HepG2 (cell line): ENCODE measurements around the gene CLIC3. TPM values are rescaled to one million over a fixed set of nuclear protein-coding genes. Genes with fewer than 3 reads are reported as not detected.

Experiments
- HNRNPL ChIP-seq: fragments of 200-400 bp; formaldehyde crosslinking; IDR thresholded peaks from 2 replicates; pipeline ENCODE4 v1.6.1; 2017; ENCODE audit warnings: mild to moderate bottlenecking, low read depth, low read length
- KDM4B ChIP-seq: sonication (generic); formaldehyde crosslinking; IDR thresholded peaks from 2 replicates; pipeline ENCODE4 v1.4.0; 2020; ENCODE audit warnings: missing genetic modification reagents
- MIER3 ChIP-seq: IDR thresholded peaks from 2 replicates; pipeline ENCODE4 v1.6.1; 2016; ENCODE audit warnings: missing compliant biosample characterization, borderline replicate concordance
- NKX3-1 ChIP-seq: sonication (generic); formaldehyde crosslinking; IDR thresholded peaks from 2 replicates; pipeline ENCODE4 v1.5.0; 2020; ENCODE audit warnings: missing genetic modification reagents
- SETDB1 ChIP-seq: sonication (generic); formaldehyde crosslinking; IDR thresholded peaks from 2 replicates; pipeline ENCODE4 v1.5.1; 2020; ENCODE audit warnings: missing genetic modification reagents, mild to moderate bottlenecking, borderline replicate concordance
- SIN3A ChIP-seq: IDR thresholded peaks from 2 replicates; pipeline ENCODE4 v1.6.1; 2011; ENCODE audit warnings: low read depth, mild to moderate bottlenecking, control low read depth, low read length, borderline replicate concordance
- STAG1 ChIP-seq: sonication (generic); formaldehyde crosslinking; IDR thresholded peaks from 2 replicates; pipeline ENCODE4 v1.4.0; 2020; ENCODE audit warnings: missing genetic modification reagents
- TBL1XR1 ChIP-seq: fragments of 150-350 bp; IDR thresholded peaks from 2 replicates; pipeline ENCODE4 v1.6.1; 2014; ENCODE audit warnings: borderline replicate concordance, low read length; ENCODE audit not compliant: partially characterized antibody
- ZC3H4 ChIP-seq: sonication (generic); formaldehyde crosslinking; IDR thresholded peaks from 2 replicates; pipeline ENCODE4 v1.4.0; 2020; ENCODE audit warnings: missing genetic modification reagents, borderline replicate concordance
- ZNF101 ChIP-seq: sonication (generic); formaldehyde crosslinking; IDR thresholded peaks from 2 replicates; pipeline ENCODE4 v1.4.0; 2020; ENCODE audit warnings: mild to moderate bottlenecking, low read depth, missing genetic modification reagents, borderline replicate concordance
- ZNF20 ChIP-seq: sonication (generic); formaldehyde crosslinking; IDR thresholded peaks from 2 replicates; pipeline ENCODE4 v1.4.0; 2020; ENCODE audit warnings: mild to moderate bottlenecking, moderate library complexity, missing genetic modification reagents
- ZNF577 ChIP-seq: sonication (generic); formaldehyde crosslinking; IDR thresholded peaks from 2 replicates; pipeline ENCODE4 v1.4.0; 2020; ENCODE audit warnings: mild to moderate bottlenecking, low read depth, missing genetic modification reagents, borderline replicate concordance
- ZNF589 ChIP-seq: sonication (generic); formaldehyde crosslinking; conservative IDR thresholded peaks from 2 replicates; pipeline ENCODE4 v1.8.0; 2022; ENCODE audit warnings: mild to moderate bottlenecking, moderate library complexity, missing genetic modification reagents
- ZNF644 ChIP-seq: IDR thresholded peaks from 2 replicates; pipeline ENCODE4 v1.6.1; 2016; ENCODE audit warnings: low read depth
- ZNF790 ChIP-seq: sonication (generic); formaldehyde crosslinking; IDR thresholded peaks from 2 replicates; pipeline ENCODE4 v1.8.0; 2022; ENCODE audit warnings: missing genetic modification reagents, mild to moderate bottlenecking, borderline replicate concordance
- ZSCAN22 ChIP-seq: sonication (generic); formaldehyde crosslinking; IDR thresholded peaks from 2 replicates; pipeline ENCODE4 v1.4.0; 2020; ENCODE audit warnings: mild to moderate bottlenecking, missing genetic modification reagents
- polyA plus RNA-seq, 8 experiments: library from polyadenylated mRNA; depleted of rRNA in 3 of 8; stranded (reverse) in 7 of 8; unstranded in 1 of 8; fragments of >200 nt; fragmentation: Illumina TruSeq in 4 of 8; extraction: Trizol in 4 of 8; gene quantifications; 2 replicates each; pipeline versions ENCODE4 v1.2.1 to v1.2.3, GENCODE V29; 2011 to 2016; ENCODE audit warnings: low read depth in 4 of 8, missing spikeins in 1 of 8, mixed read lengths in 1 of 8; ENCODE audit not compliant: insufficient read depth in 1 of 8
- total RNA-seq, 5 experiments: library from RNA; depleted of rRNA; stranded (reverse); fragments of >200 nt; fragmentation: Illumina TruSeq; extraction: Trizol; gene quantifications; 2 replicates each; pipeline ENCODE4 v1.2.3, GENCODE V29; 2016; ENCODE audit warnings: low read depth in 1 of 5
- TF ChIP-seq, protein P1 (sequence below): sonication (generic); formaldehyde crosslinking; IDR thresholded peaks from 2 replicates; pipeline ENCODE4 v1.9.0; 2022; ENCODE audit warnings: missing genetic modification reagents, mild to moderate bottlenecking, borderline replicate concordance
- TF ChIP-seq, protein P2 (sequence below): sonication (generic); formaldehyde crosslinking; IDR thresholded peaks from 2 replicates; pipeline ENCODE4 v1.5.0; 2020; ENCODE audit warnings: mild to moderate bottlenecking, missing genetic modification reagents, moderate library complexity
- TF ChIP-seq, protein P3 (sequence below): sonication (generic); formaldehyde crosslinking; IDR thresholded peaks from 2 replicates; pipeline ENCODE4 v1.5.1; 2020; ENCODE audit warnings: mild to moderate bottlenecking, missing genetic modification reagents, moderate library complexity
- TF ChIP-seq, protein P4 (sequence below): sonication (generic); formaldehyde crosslinking; IDR thresholded peaks from 2 replicates; pipeline ENCODE4 v1.8.0; 2022; ENCODE audit warnings: mild to moderate bottlenecking, missing genetic modification reagents, borderline replicate concordance
- TF ChIP-seq, protein P5 (sequence below): sonication (generic); formaldehyde crosslinking; IDR thresholded peaks from 2 replicates; pipeline ENCODE4 v1.5.0; 2020; ENCODE audit warnings: missing genetic modification reagents, mild to moderate bottlenecking, borderline replicate concordance

The CLIC3 gene
- total and polyA plus RNA-seq, 2 of the 13 experiments (the other 11 are each of a cell fraction or from before 2014, with no cell fraction given), result 0.51 to 1.5 TPM

DNA sequence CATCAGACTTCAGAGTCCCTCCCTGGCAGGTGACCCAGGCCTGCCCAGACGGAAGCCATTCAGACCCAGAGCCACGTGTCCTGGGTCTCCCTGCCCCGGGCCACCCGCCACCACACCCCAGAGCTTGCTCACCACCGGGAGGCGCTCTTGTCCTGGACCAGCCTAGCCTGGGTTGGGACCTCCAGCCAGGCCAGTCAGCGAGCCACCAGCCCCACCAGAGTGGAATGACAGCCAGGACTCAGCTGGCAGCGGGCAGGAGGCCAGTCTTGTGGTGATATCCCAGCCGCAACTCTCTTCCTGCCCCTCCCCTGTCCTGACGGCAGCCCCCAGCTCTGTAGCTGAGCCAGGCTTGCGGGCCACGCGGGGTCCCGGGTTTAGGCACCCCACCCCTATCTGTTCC lies 20.7 kb downstream of the CLIC3 start (continued):
- TF ChIP-seq, protein P1, sequence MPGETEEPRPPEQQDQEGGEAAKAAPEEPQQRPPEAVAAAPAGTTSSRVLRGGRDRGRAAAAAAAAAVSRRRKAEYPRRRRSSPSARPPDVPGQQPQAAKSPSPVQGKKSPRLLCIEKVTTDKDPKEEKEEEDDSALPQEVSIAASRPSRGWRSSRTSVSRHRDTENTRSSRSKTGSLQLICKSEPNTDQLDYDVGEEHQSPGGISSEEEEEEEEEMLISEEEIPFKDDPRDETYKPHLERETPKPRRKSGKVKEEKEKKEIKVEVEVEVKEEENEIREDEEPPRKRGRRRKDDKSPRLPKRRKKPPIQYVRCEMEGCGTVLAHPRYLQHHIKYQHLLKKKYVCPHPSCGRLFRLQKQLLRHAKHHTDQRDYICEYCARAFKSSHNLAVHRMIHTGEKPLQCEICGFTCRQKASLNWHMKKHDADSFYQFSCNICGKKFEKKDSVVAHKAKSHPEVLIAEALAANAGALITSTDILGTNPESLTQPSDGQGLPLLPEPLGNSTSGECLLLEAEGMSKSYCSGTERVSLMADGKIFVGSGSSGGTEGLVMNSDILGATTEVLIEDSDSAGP (CRISPR knock-in tag), result peak; percentile 40; the same call in 1 of the 2 replicates
- TF ChIP-seq ZNF644, result no peak
- TF ChIP-seq ZNF589 (CRISPR knock-in tag), result no peak
- peak; percentile 64 for TF ChIP-seq STAG1 (CRISPR knock-in tag)
- TF ChIP-seq MIER3 (CRISPR knock-in tag), result no peak
- TF ChIP-seq ZSCAN22, result no peak
- TF ChIP-seq ZNF790, result no peak
- TF ChIP-seq ZNF577 (CRISPR knock-in tag), result no peak
- TF ChIP-seq, protein P2, sequence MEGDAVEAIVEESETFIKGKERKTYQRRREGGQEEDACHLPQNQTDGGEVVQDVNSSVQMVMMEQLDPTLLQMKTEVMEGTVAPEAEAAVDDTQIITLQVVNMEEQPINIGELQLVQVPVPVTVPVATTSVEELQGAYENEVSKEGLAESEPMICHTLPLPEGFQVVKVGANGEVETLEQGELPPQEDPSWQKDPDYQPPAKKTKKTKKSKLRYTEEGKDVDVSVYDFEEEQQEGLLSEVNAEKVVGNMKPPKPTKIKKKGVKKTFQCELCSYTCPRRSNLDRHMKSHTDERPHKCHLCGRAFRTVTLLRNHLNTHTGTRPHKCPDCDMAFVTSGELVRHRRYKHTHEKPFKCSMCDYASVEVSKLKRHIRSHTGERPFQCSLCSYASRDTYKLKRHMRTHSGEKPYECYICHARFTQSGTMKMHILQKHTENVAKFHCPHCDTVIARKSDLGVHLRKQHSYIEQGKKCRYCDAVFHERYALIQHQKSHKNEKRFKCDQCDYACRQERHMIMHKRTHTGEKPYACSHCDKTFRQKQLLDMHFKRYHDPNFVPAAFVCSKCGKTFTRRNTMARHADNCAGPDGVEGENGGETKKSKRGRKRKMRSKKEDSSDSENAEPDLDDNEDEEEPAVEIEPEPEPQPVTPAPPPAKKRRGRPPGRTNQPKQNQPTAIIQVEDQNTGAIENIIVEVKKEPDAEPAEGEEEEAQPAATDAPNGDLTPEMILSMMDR, result peak; percentile 75
- no peak for TF ChIP-seq SIN3A
- no peak for TF ChIP-seq ZNF101
- TF ChIP-seq, protein P3, sequence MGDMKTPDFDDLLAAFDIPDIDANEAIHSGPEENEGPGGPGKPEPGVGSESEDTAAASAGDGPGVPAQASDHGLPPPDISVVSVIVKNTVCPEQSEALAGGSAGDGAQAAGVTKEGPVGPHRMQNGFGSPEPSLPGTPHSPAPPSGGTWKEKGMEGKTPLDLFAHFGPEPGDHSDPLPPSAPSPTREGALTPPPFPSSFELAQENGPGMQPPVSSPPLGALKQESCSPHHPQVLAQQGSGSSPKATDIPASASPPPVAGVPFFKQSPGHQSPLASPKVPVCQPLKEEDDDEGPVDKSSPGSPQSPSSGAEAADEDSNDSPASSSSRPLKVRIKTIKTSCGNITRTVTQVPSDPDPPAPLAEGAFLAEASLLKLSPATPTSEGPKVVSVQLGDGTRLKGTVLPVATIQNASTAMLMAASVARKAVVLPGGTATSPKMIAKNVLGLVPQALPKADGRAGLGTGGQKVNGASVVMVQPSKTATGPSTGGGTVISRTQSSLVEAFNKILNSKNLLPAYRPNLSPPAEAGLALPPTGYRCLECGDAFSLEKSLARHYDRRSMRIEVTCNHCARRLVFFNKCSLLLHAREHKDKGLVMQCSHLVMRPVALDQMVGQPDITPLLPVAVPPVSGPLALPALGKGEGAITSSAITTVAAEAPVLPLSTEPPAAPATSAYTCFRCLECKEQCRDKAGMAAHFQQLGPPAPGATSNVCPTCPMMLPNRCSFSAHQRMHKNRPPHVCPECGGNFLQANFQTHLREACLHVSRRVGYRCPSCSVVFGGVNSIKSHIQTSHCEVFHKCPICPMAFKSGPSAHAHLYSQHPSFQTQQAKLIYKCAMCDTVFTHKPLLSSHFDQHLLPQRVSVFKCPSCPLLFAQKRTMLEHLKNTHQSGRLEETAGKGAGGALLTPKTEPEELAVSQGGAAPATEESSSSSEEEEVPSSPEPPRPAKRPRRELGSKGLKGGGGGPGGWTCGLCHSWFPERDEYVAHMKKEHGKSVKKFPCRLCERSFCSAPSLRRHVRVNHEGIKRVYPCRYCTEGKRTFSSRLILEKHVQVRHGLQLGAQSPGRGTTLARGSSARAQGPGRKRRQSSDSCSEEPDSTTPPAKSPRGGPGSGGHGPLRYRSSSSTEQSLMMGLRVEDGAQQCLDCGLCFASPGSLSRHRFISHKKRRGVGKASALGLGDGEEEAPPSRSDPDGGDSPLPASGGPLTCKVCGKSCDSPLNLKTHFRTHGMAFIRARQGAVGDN (CRISPR knock-in tag), result peak; percentile 47
- TF ChIP-seq HNRNPL, result no peak
- TF ChIP-seq ZC3H4 (CRISPR knock-in tag), result no peak
- TF ChIP-seq SETDB1 (CRISPR knock-in tag), result no peak
- TF ChIP-seq, protein P4, sequence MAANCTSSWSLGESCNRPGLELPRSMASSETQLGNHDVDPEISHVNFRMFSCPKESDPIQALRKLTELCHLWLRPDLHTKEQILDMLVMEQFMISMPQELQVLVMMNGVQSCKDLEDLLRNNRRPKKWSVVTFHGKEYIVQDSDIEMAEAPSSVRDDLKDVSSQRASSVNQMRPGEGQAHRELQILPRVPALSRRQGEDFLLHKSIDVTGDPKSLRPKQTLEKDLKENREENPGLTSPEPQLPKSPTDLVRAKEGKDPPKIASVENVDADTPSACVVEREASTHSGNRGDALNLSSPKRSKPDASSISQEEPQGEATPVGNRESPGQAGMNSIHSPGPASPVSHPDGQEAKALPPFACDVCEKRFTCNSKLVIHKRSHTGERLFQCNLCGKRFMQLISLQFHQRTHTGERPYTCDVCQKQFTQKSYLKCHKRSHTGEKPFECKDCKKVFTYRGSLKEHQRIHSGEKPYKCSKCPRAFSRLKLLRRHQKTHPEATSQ (CRISPR knock-in tag), result no peak
- no peak for TF ChIP-seq TBL1XR1
- no peak for TF ChIP-seq NKX3-1
- TF ChIP-seq, protein P5, sequence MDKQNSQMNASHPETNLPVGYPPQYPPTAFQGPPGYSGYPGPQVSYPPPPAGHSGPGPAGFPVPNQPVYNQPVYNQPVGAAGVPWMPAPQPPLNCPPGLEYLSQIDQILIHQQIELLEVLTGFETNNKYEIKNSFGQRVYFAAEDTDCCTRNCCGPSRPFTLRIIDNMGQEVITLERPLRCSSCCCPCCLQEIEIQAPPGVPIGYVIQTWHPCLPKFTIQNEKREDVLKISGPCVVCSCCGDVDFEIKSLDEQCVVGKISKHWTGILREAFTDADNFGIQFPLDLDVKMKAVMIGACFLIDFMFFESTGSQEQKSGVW, result no peak
- TF ChIP-seq ZNF20 (CRISPR knock-in tag), result no peak
- TF ChIP-seq KDM4B (CRISPR knock-in tag), result no peak
